ENCODE results near the gene RABGEF1.

The RABGEF1 gene

GRCh38 chr7:66859339-66859738, 118.8 kb downstream of the RABGEF1 start:
- no peak for DNase-seq (ENCODE audit: low spot score)

GRCh38 chr7:66859794-66860645, 119.5 kb downstream of the RABGEF1 start:
- DNase-seq (ENCODE audit: low spot score), result no peak

- no peak for DNase-seq (ENCODE audit: low spot score)
Observed at GRCh38 chr7:66860767-66861166, 120.2 kb downstream of the RABGEF1 start.
